ENCODE results near the gene MRGPRG. TPM values are rescaled to one million over a fixed set of nuclear protein-coding genes. Genes with fewer than 3 reads are reported as not detected.

The MRGPRG gene
- total and polyA plus RNA-seq, 9 donors: not detected

DNA sequence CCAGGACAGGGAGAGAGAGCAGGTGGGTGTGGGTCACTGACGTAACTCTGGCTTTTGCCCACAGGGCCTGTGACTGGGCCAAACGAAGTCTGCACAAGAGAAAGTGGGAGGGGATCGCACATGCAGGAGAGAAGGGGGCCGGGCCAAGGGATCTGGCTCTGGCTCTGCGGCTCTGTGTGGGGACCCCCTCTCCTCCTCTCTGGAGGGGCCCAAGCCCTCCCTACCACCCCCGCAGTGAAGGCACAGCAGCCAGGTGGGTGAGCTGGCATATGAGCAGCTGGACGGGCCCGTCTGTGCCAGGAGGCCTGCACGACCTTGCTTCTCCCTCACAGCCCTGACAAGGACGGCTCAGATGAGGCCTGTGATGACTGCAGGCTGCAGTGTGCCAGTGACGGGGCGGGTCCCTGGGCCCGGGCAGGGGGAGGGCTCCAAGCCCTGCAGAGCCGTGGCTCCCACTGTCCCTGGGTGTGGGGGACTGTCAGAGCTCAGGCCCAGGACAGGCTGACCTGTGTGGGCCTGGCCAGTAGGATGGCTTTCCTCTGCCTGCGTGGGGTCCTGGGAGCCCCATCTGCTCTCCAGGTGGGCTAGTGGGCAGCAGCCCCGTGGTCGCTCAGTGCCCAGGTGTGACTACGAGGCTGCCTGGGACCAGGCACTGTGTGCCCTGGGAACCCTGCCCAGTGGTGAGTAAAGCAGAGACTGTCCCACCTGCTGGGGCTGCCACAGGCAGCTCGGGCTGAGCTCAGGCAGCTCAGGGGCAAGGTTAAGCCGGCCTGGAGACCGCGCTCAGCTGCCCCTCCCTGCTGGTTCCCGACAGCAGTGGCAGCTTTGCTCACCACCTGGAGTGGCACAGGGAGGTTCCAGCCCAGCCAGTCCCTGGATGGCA is 22.2 kb downstream of the MRGPRG start:
- TF ChIP-seq, protein P1, sequence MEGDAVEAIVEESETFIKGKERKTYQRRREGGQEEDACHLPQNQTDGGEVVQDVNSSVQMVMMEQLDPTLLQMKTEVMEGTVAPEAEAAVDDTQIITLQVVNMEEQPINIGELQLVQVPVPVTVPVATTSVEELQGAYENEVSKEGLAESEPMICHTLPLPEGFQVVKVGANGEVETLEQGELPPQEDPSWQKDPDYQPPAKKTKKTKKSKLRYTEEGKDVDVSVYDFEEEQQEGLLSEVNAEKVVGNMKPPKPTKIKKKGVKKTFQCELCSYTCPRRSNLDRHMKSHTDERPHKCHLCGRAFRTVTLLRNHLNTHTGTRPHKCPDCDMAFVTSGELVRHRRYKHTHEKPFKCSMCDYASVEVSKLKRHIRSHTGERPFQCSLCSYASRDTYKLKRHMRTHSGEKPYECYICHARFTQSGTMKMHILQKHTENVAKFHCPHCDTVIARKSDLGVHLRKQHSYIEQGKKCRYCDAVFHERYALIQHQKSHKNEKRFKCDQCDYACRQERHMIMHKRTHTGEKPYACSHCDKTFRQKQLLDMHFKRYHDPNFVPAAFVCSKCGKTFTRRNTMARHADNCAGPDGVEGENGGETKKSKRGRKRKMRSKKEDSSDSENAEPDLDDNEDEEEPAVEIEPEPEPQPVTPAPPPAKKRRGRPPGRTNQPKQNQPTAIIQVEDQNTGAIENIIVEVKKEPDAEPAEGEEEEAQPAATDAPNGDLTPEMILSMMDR (IDR thresholded peaks at IDR 0.05): no peak
- no peaks in the 10 kb centered on the region for H3K27me3 ChIP-seq
- H3K4me3 ChIP-seq: no peak overlapping the region
- no peaks in the 10 kb centered on the region for H3K36me3 ChIP-seq
- WGBS, 3 donors: 65 to 73% (median 72%) methylated on average over 12 to 23 of the region's 23 CpGs
- intact Hi-C loops (cut with DNase I): no loop called here
- H3K27ac ChIP-seq: no peak overlapping the region
- DNase-seq: no peak
- no peaks in the 10 kb centered on the region for H3K9me3 ChIP-seq
- H3K4me1 ChIP-seq (ENCODE audit: insufficient read depth): no peaks in the 10 kb centered on the region

DNA sequence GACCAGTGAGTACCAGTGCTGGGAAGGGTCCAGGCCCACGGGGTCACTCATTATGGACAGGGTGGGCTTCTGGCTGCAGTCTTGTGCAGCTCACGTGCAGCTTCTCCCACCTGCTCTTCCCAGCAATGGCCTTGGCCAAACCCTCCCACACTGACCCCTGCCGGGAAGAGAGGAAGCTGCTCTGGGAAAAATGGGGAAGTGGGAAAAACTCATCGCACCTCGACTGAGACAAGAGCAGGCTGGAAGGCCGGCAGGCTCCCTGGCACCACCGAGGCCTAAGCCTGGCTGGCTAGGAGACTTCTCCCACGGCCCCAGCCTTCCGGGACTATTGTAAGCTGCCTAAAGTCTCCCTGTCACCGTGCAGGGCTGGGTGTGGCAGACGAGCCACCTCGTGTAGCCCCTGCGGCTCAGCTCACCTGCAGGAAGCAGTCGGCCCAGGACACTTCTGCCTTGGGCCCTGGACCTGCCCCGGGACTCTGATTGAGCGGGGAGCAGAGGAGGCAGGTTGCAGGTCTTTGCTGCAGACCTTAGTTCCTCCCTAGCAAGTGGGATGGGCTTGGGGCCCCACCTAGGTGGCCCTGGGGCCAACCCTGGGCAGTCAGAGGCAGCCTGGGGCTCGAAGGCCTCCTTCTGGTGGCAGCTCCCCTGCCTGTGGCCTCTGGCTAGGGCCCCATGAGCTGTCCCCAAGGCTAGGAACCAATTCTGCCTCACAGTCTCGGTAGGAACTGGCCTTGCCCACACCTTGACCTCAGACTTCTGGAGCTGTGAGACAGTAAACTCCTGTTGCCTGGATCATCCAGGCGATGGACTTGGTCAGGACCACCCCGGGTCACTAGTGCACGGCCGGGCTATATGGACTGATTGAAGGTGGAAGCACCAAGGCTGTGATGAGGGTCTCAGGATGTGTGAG is 23.1 kb downstream of the MRGPRG start:
- DNase-seq: no peak
- Histone ChIP-seq H3K9me3 (no peaks in the 10 kb centered on the region), H3K36me3 (no peaks in the 10 kb centered on the region), H3K4me3 (no peak overlapping the region), H3K27me3 (no peaks in the 10 kb centered on the region), H3K27ac (no peak overlapping the region), H3K4me1 (ENCODE audit: insufficient read depth) (no peaks in the 10 kb centered on the region)
- WGBS, 3 donors: 50 to 52% (median 51%) methylated on average over 19 to 22 of the region's 22 CpGs
- intact Hi-C loops (cut with DNase I): no loop called here
- no peak for TF ChIP-seq POLR2A (IDR thresholded peaks at IDR 0.05)
- TF ChIP-seq, protein P1 (IDR thresholded peaks at IDR 0.05): no peak
- no peak for TF ChIP-seq EP300 (IDR thresholded peaks at IDR 0.05)

DNA sequence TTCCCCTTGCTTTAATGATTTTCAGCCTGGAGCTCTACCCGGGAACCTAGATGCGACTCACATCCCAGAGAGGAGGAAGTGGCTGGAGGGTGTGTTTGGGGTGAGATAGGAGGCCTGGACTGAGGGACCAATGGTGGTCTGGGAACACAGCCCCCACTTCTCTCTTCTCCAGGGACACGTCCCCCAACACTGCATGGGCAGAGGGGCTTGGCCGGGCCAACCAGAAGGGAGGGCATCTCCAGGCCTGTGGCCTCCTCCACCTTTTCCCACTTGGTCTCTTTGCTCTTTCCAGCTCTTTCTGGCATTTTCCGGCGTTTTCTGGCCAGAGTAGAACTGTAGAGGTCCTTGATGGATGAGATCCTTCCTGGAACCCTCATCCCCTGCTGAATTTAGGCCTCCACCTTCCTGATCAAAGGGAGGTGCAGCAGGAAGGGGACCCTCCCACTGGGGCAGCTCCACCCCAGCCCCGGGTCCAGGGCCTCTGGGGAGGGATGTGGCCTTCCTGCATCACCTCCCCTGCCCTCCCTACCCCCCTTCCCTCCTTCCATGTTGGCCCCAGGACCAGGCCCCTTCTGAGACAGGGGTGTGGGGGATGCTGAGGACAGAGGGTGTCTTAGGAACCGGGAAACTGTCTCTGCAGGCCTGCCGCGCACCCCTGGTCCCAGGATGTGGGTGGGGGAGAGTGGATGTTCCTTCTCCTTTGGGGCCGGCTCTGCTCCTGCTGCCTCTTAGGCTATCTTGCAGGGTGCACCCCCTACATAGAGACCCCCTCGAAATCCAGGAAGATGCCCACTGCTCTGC is 24.4 kb downstream of the MRGPRG start:
- 79 to 83% (median 82%) methylated on average over 12 of the region's 12 CpGs for WGBS, 3 donors
- no peaks in the 10 kb centered on the region for H3K9me3 ChIP-seq

More for the DNA sequence above, 24.4 kb downstream of the MRGPRG start:
- Histone ChIP-seq H3K27me3 (no peaks in the 10 kb centered on the region), H3K4me3 (no peak overlapping the region), H3K4me1 (ENCODE audit: insufficient read depth) (no peaks in the 10 kb centered on the region), H3K36me3 (no peaks in the 10 kb centered on the region), H3K27ac (no peak overlapping the region)
- DNase-seq: no peak
- TF ChIP-seq EP300 (IDR thresholded peaks at IDR 0.05) (no peak), POLR2A (IDR thresholded peaks at IDR 0.05) (no peak)
- TF ChIP-seq, protein P1 (IDR thresholded peaks at IDR 0.05): no peak
- intact Hi-C loops (cut with DNase I): no loop called here
